Right hindlimb (tissue), 1 donor: ENCODE results near the gene AKR1C1.
"Not testable (repeated sequence)": the region's sequence is repeated elsewhere in the genome, so short reads cannot be mapped to it uniquely, and the experiment has no call there.

Experiments used
- DNase-seq: peaks from one replicate; pipeline ENCODE4 v3.0.0-alpha.2; 2018

The AKR1C1 gene

GRCh38 chr10:4962876-4963814 is at the start of gene AKR1C1:
Gene AKR1C1 (plus strand): TSS chr10:4963415. CDS start chr10:4963445, 30 bp downstream.
- DNase-seq: not testable (repeated sequence)

GRCh38 chr10:4914213-4914850 is 48.9 kb upstream of the AKR1C1 start:
- DNase-seq: no peak

GRCh38 chr10:4916086-4916716 is 47.0 kb upstream of the AKR1C1 start:
- DNase-seq: no peak

GRCh38 chr10:4918236-4918635 is 45.0 kb upstream of the AKR1C1 start:
- no peak for DNase-seq

- DNase-seq: not testable (repeated sequence)
Measured at GRCh38 chr10:4924482-4924881, 38.7 kb upstream of the AKR1C1 start.

GRCh38 chr10:4926400-4926799 is 36.8 kb upstream of the AKR1C1 start:
- no peak for DNase-seq

GRCh38 chr10:4931587-4931986 is 31.6 kb upstream of the AKR1C1 start:
- DNase-seq: no peak

GRCh38 chr10:4934391-4934987 is 28.7 kb upstream of the AKR1C1 start:
- no peak for DNase-seq

GRCh38 chr10:4937346-4937745 is 25.9 kb upstream of the AKR1C1 start:
- no peak for DNase-seq

- DNase-seq: no peak
Measured at GRCh38 chr10:4939224-4940072, 23.8 kb upstream of the AKR1C1 start.

- not testable (repeated sequence) for DNase-seq
Measured at GRCh38 chr10:4940073-4940428, 23.2 kb upstream of the AKR1C1 start.

GRCh38 chr10:4940909-4941308 is 22.3 kb upstream of the AKR1C1 start:
- not testable (repeated sequence) for DNase-seq

- DNase-seq: no peak
Measured at GRCh38 chr10:4941540-4942330, 21.5 kb upstream of the AKR1C1 start.

GRCh38 chr10:4942931-4943330 is 20.3 kb upstream of the AKR1C1 start:
- peak; percentile 38 for DNase-seq

GRCh38 chr10:4943416-4943815 is 19.8 kb upstream of the AKR1C1 start:
- DNase-seq: not testable (repeated sequence)

- DNase-seq: no peak
Measured at GRCh38 chr10:4943821-4944220, 19.4 kb upstream of the AKR1C1 start.

GRCh38 chr10:4944841-4945240 is 18.4 kb upstream of the AKR1C1 start:
- no peak for DNase-seq

- no peak for DNase-seq
Measured at GRCh38 chr10:4945766-4946717, 17.2 kb upstream of the AKR1C1 start.

- DNase-seq: no peak
Measured at GRCh38 chr10:4947039-4947634, 16.1 kb upstream of the AKR1C1 start.
